ENCODE data around the gene AQP6. TPM values are rescaled to one million over a fixed set of nuclear protein-coding genes. Genes with fewer than 3 reads are reported as not detected.

The AQP6 gene
- total and polyA plus RNA-seq, 10 of the 15 experiments (the other 5 are each of a cell fraction or from before 2014, with no cell fraction given), result not detected

GRCh38 chr12:49971141-49971540 lies 1.6 kb upstream of the AQP6 start:
- ChIA-PET RAD21 (ENCODE audit: unreplicated experiment) (interaction anchor here (0.6 kb wide), 1 partner anchor 39 kb away, joined by 3 read pairs; no protein-coding TSS in a partner anchor), POLR2A (interaction anchor here (0.6 kb wide), 1 partner anchor 53 kb away, joined by 4 read pairs; no protein-coding TSS in a partner anchor), SMC1A (ENCODE audit: uncharacterized antibody, unreplicated experiment) (interaction anchor here (0.6 kb wide), 1 partner anchor 325 kb away, joined by 3 read pairs; no protein-coding TSS in a partner anchor), CTCF (interaction anchor here (5.9 kb wide), 1 partner anchor 97 kb away, joined by 121 read pairs; no protein-coding TSS in a partner anchor)
- Histone ChIP-seq H3K4me2 (ENCODE audit: control insufficient read depth, insufficient read depth) (no peak overlapping the region), H3K9me3 (replicated peaks; ENCODE audit: control insufficient read depth, insufficient read depth, low read length) (no peaks in the 10 kb centered on the region), H2AFZ (ENCODE audit: control insufficient read depth, low read depth, low read length) (no peak overlapping the region), H4K20me1 (ENCODE audit: control insufficient read depth, insufficient read depth) (no peaks in the 10 kb centered on the region), H3K9ac (ENCODE audit: control insufficient read depth, insufficient read depth, low read length) (no peak overlapping the region), H3K36me3 (ENCODE audit: control insufficient read depth in 2 of 2, insufficient read depth in 2 of 2, low read length in 1 of 2) (no peaks in the 10 kb centered on the region), H3K27ac (ENCODE audit: control insufficient read depth, insufficient read depth) (no peak overlapping the region), H3K4me1 (ENCODE audit: control insufficient read depth, insufficient read depth, low read length) (peaks cover 8% of the 10 kb centered on the region), H3K4me3 (no peak overlapping the region), H3K79me2 (ENCODE audit: control insufficient read depth, insufficient read depth, low read length) (no peaks in the 10 kb centered on the region), H3K27me3 (replicated peaks in 1 of 2; ENCODE audit: control insufficient read depth in 2 of 2, insufficient read depth in 2 of 2, low read length in 1 of 2) (peaks cover 4 to 5% of the 10 kb centered on the region in 2 experiments; a peak in 2 of 4 replicates)
- in situ Hi-C loops (cut with MboI), result loop anchor here (5.0 kb wide), 1 partner anchor 96 kb away; no protein-coding TSS in a partner anchor
- TF ChIP-seq KDM1A (IDR thresholded peaks at IDR 0.05; ENCODE audit: borderline replicate concordance) (no peak), ZNF384 (IDR thresholded peaks at IDR 0.05; ENCODE audit: borderline replicate concordance, low read depth, low read length) (no peak), SUPT20H (IDR thresholded peaks at IDR 0.05; ENCODE audit: borderline replicate concordance, control insufficient read depth, low read depth, low read length) (no peak), ATF2 (IDR thresholded peaks at IDR 0.05; ENCODE audit: low read length) (no peak), SRF (IDR thresholded peaks at IDR 0.05; ENCODE audit: low read depth in 2 of 2, low read length in 2 of 2) (no peak)
- FAIRE-seq, result no peak
- no peak for DNase-seq (ENCODE audit: low read depth, low spot score)
- intact Hi-C loops (cut with micrococcal nuclease; ENCODE audit: unreplicated experiment), result no loop called here
- BruUV-seq (replicated peaks), result no TSS peak
- 58% methylated on average over 6 of the region's 6 CpGs for WGBS (ENCODE audit: insufficient coverage, insufficient replicate concordance, low lambda C conversion rate, missing lambda C conversion rate)
- no peak for ATAC-seq
